Endothelial cell of umbilical vein (primary cell): Measurements from ENCODE around the gene GLDC. TPM values are rescaled to one million over a fixed set of nuclear protein-coding genes. Genes with fewer than 3 reads are reported as not detected.

Experiments used
- BruUV-seq: library from RNA; stranded (reverse); fragments of 400-500 nt; replicated peaks from 2 replicates; lab custom pipeline; 2021; lab: Mats Ljungman, UMichigan
- CTCF ChIA-PET: fragments of 300-600, 350-600 bp; sonication (Branson Sonifier 250); formaldehyde crosslinking; loops from one replicate; lab custom pipeline; 2021; ENCODE audit warnings: antibody characterized with exemption, inconsistent platforms; lab: Charles Lee
- POLR2A ChIA-PET: fragments of 300-600, 350-600 bp; sonication (Branson Sonifier 250); formaldehyde crosslinking; loops from one replicate; lab custom pipeline; 2021; ENCODE audit warnings: antibody characterized with exemption, inconsistent platforms; lab: Charles Lee
- DNase-seq: peaks from one replicate; pipeline ENCODE4 v3.0.0-alpha.2; 2011; ENCODE audit warnings: low read depth, low spot score
- FAIRE-seq: peaks from 2 replicates; lab custom pipeline; 2011; peaks lifted over from hg19 to GRCh38; lab: Jason Lieb, UNC
- H2AFZ ChIP-seq: 2 replicates; pipeline ENCODE4 v1.6.0; 2012; ENCODE audit warnings: low read depth, low read length, control low read depth, inconsistent platforms
- H3K27ac ChIP-seq: 2 replicates; pipeline ENCODE4 v1.5.1; 2011; ENCODE audit warnings: low read depth, mild to moderate bottlenecking, control low read depth, low read length, moderate library complexity; ENCODE audit not compliant: insufficient read depth
- H3K27me3 ChIP-seq, 2 experiments: 2 replicates each; pipeline versions ENCODE4 v1.6.0 to v1.6.1; 2011; ENCODE audit warnings: low read length in 2 of 2, mixed read lengths in 1 of 2; ENCODE audit not compliant: control insufficient read depth in 2 of 2, insufficient read depth in 2 of 2
- H3K36me3 ChIP-seq, 2 experiments: 2 replicates in 1 of 2; 3 replicates in 1 of 2; pipeline ENCODE4 v1.5.1; 2011; ENCODE audit warnings: low read length in 2 of 2, mild to moderate bottlenecking in 1 of 2, moderate library complexity in 1 of 2; ENCODE audit not compliant: control insufficient read depth in 2 of 2, insufficient read depth in 2 of 2; ENCODE audit errors: extremely low read depth in 1 of 2
- H3K4me1 ChIP-seq: 3 replicates; pipeline ENCODE4 v1.5.1; 2011; ENCODE audit warnings: mild to moderate bottlenecking, low read length; ENCODE audit not compliant: control insufficient read depth, insufficient read depth; ENCODE audit errors: extremely low read depth
- H3K4me2 ChIP-seq: 2 replicates; pipeline ENCODE4 v1.6.1; 2011; ENCODE audit warnings: low read length, control low read depth, mixed read lengths; ENCODE audit not compliant: insufficient read depth
- H3K4me3 ChIP-seq, 3 experiments: fragments of 200-600 bp in 1 of 3; sonication (generic), shearing (Covaris generic) in 1 of 3; replicated peaks in 1 of 3; 2 replicates each; pipeline ENCODE4 v1.5.1; 2011 to 2016; ENCODE audit warnings: control low read depth in 3 of 3, low read length in 3 of 3, mild to moderate bottlenecking in 2 of 3, inconsistent platforms in 1 of 3, low read depth in 1 of 3, moderate library complexity in 1 of 3; ENCODE audit not compliant: insufficient read depth in 1 of 3
- H3K79me2 ChIP-seq: 2 replicates; pipeline ENCODE4 v1.6.0; 2012; ENCODE audit warnings: low read length, inconsistent platforms; ENCODE audit not compliant: control insufficient read depth, insufficient read depth
- H3K9ac ChIP-seq: replicated peaks from 2 replicates; pipeline ENCODE3; 2011; ENCODE audit warnings: low read length, control low read depth; ENCODE audit not compliant: insufficient read depth; ENCODE audit errors: extremely low read depth
- H3K9me1 ChIP-seq: replicated peaks from 3 replicates; pipeline ENCODE4 v1.6.0; 2011; ENCODE audit warnings: mild to moderate bottlenecking, low read length; ENCODE audit not compliant: control insufficient read depth, insufficient read depth; ENCODE audit errors: extremely low read depth
- H3K9me3 ChIP-seq: replicated peaks from 2 replicates; pipeline ENCODE4 v1.5.1; 2012; ENCODE audit warnings: low read length, inconsistent platforms; ENCODE audit not compliant: control insufficient read depth, insufficient read depth
- H4K20me1 ChIP-seq: replicated peaks from 2 replicates; pipeline ENCODE3; 2011; ENCODE audit warnings: mild to moderate bottlenecking, low read length; ENCODE audit not compliant: control insufficient read depth, insufficient read depth; ENCODE audit errors: extremely low read depth
- FOS ChIP-seq: IDR thresholded peaks from 2 replicates; pipeline ENCODE4 v1.6.1; 2011; ENCODE audit warnings: mild to moderate bottlenecking, low read length, moderate library complexity, borderline replicate concordance; ENCODE audit not compliant: insufficient read depth
- GATA2 ChIP-seq: IDR thresholded peaks from 2 replicates; pipeline ENCODE4 v1.7.0; 2011; ENCODE audit warnings: low read depth, mild to moderate bottlenecking, moderate library complexity, mixed read lengths, low read length; ENCODE audit not compliant: insufficient read length, insufficient read depth
- JUN ChIP-seq: IDR thresholded peaks from 2 replicates; pipeline ENCODE4 v1.6.1; 2011; ENCODE audit warnings: borderline replicate concordance, low read depth; ENCODE audit not compliant: insufficient read length, insufficient read depth
- MAX ChIP-seq: IDR thresholded peaks from 2 replicates; pipeline ENCODE4 v1.6.1; 2011; ENCODE audit not compliant: insufficient read depth, insufficient read length
- MYC ChIP-seq: IDR thresholded peaks from one replicate; pipeline ENCODE4 v1.6.1; 2011; ENCODE audit warnings: mild to moderate bottlenecking, low read depth, low read length
- POLR2AphosphoS5 ChIP-seq: IDR thresholded peaks from 2 replicates; pipeline ENCODE4 v1.6.1; 2012; ENCODE audit warnings: low read depth, mild to moderate bottlenecking, control low read depth, low read length, moderate library complexity; ENCODE audit not compliant: insufficient read depth
- dilution Hi-C: fragments of 300-500 bp; cut with MboI; formaldehyde crosslinking; loops from one replicate; pipeline ENCODE4 v1.15.0; 2019; ENCODE audit warnings: low sequenced_read_pairs; ENCODE audit not compliant: extremely low pct_ligation_motif_present
- intact Hi-C: fragments of 100-400 bp; cut with micrococcal nuclease; formaldehyde crosslinking; loops from one replicate; pipeline ENCODE4 v1.10.0; 2022
- polyA plus RNA-seq, 4 experiments: library from polyadenylated mRNA; depleted of rRNA in 3 of 4; stranded (reverse) in 3 of 4; unstranded in 1 of 4; fragments of >200 nt; gene quantifications; 2 replicates each; pipeline versions ENCODE4 v1.2.1 to v1.2.3, GENCODE V29; 2011 to 2012; ENCODE audit warnings: missing spikeins in 1 of 4
- total RNA-seq: library from RNA; stranded (reverse); gene quantifications from 2 replicates; pipeline ENCODE4 v1.2.3, GENCODE V29; 2021
- TF ChIP-seq, protein P1 (sequence below), 2 donors: IDR thresholded peaks; 1 replicate in 1 of 2; 2 replicates in 1 of 2; pipeline ENCODE4 v1.5.1; 2011; ENCODE audit warnings: low read length in 2 of 2, mild to moderate bottlenecking in 2 of 2, moderate library complexity in 2 of 2, control low read depth in 1 of 2, inconsistent platforms in 1 of 2, low read depth in 1 of 2; ENCODE audit not compliant: insufficient read depth in 1 of 2; ENCODE audit errors: extremely low read depth in 1 of 2

The GLDC gene
- total and polyA plus RNA-seq, 2 donors (not counting 3 experiments of a cell fraction or from before 2014, with no cell fraction given) = 1.8 to 2.6 TPM

GRCh38 chr9:6630502-6631206 is 14.9 kb downstream of the GLDC start:
- CTCF ChIA-PET = interaction anchor here (1.2 kb wide), 1 partner anchor 11 kb away, joined by 3 read pairs; no protein-coding TSS in a partner anchor
- no peaks in the 10 kb centered on the region for H3K9me3 ChIP-seq
- DNase-seq = no peak
- dilution Hi-C loops (no loop called here), intact Hi-C loops (no loop called here)
- no peak overlapping the region for H3K4me3 ChIP-seq
- no peak overlapping the region for H3K27ac ChIP-seq
- H3K9ac ChIP-seq = no peak overlapping the region
- no peak overlapping the region for H2AFZ ChIP-seq
- TF ChIP-seq, protein P1, sequence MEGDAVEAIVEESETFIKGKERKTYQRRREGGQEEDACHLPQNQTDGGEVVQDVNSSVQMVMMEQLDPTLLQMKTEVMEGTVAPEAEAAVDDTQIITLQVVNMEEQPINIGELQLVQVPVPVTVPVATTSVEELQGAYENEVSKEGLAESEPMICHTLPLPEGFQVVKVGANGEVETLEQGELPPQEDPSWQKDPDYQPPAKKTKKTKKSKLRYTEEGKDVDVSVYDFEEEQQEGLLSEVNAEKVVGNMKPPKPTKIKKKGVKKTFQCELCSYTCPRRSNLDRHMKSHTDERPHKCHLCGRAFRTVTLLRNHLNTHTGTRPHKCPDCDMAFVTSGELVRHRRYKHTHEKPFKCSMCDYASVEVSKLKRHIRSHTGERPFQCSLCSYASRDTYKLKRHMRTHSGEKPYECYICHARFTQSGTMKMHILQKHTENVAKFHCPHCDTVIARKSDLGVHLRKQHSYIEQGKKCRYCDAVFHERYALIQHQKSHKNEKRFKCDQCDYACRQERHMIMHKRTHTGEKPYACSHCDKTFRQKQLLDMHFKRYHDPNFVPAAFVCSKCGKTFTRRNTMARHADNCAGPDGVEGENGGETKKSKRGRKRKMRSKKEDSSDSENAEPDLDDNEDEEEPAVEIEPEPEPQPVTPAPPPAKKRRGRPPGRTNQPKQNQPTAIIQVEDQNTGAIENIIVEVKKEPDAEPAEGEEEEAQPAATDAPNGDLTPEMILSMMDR (IDR thresholded peaks at IDR 0.05; ENCODE audit: extremely low read depth in 1 of 2, insufficient read depth in 1 of 2, low read depth in 1 of 2, low read length in 2 of 2) = no peak
- TF ChIP-seq JUN (no peak), MAX (no peak), POLR2AphosphoS5 (no peak), MYC (no peak), GATA2 (no peak), FOS (no peak)
- no peak overlapping the region for H3K4me2 ChIP-seq
- BruUV-seq = no TSS peak
- no peak for FAIRE-seq
- no peaks in the 10 kb centered on the region for H3K4me1 ChIP-seq
- H3K36me3 ChIP-seq = no peaks in the 10 kb centered on the region
- H3K79me2 ChIP-seq = no peaks in the 10 kb centered on the region
- no peaks in the 10 kb centered on the region for H3K9me1 ChIP-seq
- H4K20me1 ChIP-seq = no peaks in the 10 kb centered on the region
- POLR2A ChIA-PET = no interaction called here
- peaks cover 6 to 8% of the 10 kb centered on the region in 2 experiments for H3K27me3 ChIP-seq
